Activated CD4-positive, alpha-beta T cell treated with anti-CD3 and anti-CD28 coated beads, Interleukin-2, amount 50 U/mL, for 48 hours (primary cell): ENCODE data around the gene MTHFD1.

Experiments
- DNase-seq, 2 experiments: peaks; one replicate each; pipeline ENCODE4 v3.0.0-alpha.2; 2020

MTHFD1 gene

DNA sequence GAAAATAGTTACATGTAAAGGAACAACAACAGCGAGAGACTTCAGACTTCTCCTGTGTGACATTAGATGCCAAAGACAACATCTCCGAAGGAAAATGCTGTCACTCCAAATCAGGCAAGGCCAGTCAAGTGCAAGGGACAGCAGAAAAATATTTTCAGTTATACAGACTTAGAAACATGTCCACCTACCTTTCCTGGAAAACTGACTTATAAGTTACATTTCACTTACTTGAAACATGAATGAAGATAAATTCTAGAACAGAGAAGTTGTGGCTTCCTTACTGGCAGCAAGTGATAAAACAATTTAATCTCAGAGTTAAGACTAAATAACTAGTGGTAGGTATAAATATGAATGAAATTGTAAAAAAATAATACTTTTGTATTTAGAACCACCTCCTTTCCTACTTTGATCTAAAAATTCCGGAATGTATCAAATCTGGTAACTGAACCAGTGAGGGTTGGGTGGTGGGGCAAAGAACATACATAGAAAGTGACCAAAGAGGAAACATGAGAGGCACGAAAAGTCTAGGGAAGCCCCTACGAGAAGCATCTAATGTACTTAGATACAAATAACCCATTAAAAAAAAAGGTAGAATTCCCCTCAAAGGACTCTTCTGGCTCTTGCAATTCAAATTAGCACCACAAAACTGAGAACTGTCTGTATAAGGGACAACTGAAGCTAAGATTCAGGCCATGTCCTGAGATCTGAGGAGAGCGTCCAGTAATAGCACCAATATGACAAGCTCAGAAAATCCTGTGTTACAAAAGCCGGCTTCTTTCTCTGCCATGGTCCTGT, 21.2 kb downstream of the MTHFD1 start:
- no peak for DNase-seq

GRCh38 chr14:64410084-64410774, 22.1 kb downstream of the MTHFD1 start:
- no peak for DNase-seq

- no peak for DNase-seq
These were observed 22.8 kb downstream of the MTHFD1 start for GRCh38 chr14:64411001-64411400.

GRCh38 chr14:64412237-64412636, 24.1 kb downstream of the MTHFD1 start:
- no peak for DNase-seq

DNA sequence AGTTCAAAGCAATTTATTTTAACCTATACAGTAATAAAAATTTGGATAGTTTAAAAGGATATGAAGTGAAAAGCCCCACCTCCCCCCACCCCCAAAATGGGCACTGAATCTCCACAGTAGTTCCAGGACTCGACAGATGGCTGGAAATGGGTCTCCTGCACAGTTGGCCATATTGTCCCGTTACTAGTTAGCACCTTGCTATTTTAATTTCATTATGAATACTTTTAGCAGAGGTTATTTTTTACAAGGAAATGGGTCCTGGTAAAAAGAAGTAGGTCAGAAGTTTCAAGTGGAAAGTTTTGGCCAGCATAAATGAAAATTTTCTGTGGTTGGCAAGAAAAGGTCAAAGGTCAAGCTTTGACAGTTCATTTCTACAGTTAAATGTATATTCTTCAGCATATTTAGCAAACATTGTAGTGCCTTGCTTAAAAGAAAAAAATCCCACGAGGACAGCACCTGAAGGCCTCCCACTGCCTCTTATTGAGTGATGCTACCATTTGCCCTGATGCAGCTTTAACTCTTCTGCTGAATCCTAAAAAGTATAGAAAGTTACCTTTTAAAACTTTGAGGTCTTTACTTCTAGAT, 28.3 kb downstream of the MTHFD1 start:
- DNase-seq = no peak

GRCh38 chr14:64417055-64417770, 29.1 kb downstream of the MTHFD1 start:
- DNase-seq = no peak

GRCh38 chr14:64417771-64418125, 29.6 kb downstream of the MTHFD1 start:
- no peak for DNase-seq

GRCh38 chr14:64419003-64419402, 30.9 kb downstream of the MTHFD1 start:
- DNase-seq = no peak

- DNase-seq = no peak
These were observed 33.0 kb downstream of the MTHFD1 start for GRCh38 chr14:64421166-64421565.

DNA sequence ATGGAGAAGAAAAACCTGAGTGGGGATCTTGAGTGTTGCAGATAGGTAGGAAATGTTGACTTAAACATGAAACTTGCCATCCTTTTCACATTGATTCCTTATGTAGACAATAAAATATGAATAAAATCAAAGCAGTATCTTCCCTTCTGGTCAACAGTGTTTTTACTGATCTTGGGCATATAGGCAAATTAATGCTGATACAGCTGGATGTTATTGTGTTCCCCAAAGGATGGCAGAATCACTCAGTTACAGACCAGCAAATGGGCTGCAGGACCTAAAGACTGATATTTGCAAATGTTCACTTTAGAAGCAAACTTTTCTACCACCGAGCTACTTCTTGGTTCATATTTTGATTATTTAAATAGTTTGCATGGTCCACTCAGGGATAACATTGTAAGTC, 33.9 kb downstream of the MTHFD1 start:
- DNase-seq = no peak

- no peak for DNase-seq
These were observed 34.6 kb downstream of the MTHFD1 start for GRCh38 chr14:64422756-64423155.

DNA sequence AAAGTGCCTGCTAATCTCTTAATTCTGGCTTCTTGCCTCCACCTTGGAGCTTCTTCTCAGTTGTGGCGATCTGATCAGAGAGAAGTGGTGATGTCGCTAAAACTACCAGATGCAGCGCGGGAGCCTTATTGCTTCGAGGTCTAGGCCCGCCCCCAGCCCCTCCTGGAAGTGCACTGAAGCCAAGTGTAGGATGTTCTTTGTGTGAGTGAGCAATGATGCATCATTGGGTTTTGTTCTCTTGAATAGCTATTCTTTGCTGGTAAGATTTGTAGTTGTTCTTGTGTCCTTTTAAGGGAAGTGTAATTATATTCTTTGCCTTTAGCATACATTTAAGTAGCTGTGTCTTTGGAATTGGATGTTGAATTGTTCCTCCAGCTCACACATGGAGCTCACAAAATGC, 35.8 kb downstream of the MTHFD1 start:
- peak; percentile 19 to 27 for DNase-seq

GRCh38 chr14:64434528-64434927, 46.4 kb downstream of the MTHFD1 start:
- no peak for DNase-seq

GRCh38 chr14:64438181-64438841, 50.2 kb downstream of the MTHFD1 start:
- no peak for DNase-seq

DNA sequence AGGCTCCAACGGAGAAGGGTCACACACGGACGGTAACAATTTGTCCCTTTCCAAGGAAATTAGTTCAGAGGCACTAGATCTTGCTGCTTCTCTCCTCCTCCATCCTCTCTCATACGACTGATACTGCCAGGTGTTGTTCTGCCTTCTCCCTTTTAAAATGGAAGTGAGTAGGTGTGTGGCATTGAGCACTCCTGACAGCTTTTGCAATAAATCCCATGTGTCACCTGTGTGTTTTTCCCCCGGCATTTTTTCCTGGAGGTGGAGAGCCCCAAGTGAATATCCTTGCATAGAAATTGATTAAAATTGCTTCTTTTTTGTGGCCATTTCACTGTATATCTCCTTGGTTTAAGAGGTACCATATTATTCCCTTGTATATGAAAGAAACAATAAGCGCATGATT, 51.0 kb downstream of the MTHFD1 start:
- no peak for DNase-seq

DNA sequence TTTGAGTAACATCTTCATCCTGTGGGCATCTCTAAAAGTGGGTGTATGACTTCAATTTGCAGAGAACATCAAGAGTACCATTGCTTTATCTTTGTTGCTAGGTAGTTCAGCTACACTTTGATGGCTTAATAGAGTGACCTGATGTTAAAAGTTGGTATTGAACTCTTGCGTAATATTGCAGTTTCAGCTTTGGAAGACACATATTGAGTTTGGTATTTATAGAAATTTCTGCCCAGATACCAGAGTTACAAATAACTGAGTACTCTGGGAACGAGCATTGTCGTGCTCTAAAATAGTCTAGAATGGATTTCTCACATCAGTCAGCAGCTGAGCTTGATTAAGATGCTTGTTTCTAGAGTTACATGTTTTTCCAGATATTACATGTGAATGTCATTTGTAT, 52.3 kb downstream of the MTHFD1 start:
- DNase-seq = no peak

GRCh38 chr14:64442300-64442988, 54.3 kb downstream of the MTHFD1 start:
- DNase-seq = no peak

- no peak for DNase-seq
These were observed 56.0 kb downstream of the MTHFD1 start for GRCh38 chr14:64444140-64444539.

- DNase-seq = peak; percentile 41 to 56
These were observed 57.1 kb downstream of the MTHFD1 start for GRCh38 chr14:64444984-64445845.

- DNase-seq = no peak
These were observed 59.9 kb downstream of the MTHFD1 start for GRCh38 chr14:64447876-64448670.
